GM18502 (cell line): ENCODE measurements around the gene POU6F2.
"Not testable (repeated sequence)": the region's sequence is repeated elsewhere in the genome, so short reads cannot be mapped to it uniquely, and the experiment has no call there.

ENCODE experiments used
- ATAC-seq: cut with Tn5 transposase; IDR thresholded peaks from one replicate; pipeline ENCODE4 v1.9.1; 2021; ENCODE audit warnings: mild to moderate bottlenecking; ENCODE audit not compliant: unreplicated experiment, poor library complexity

Gene POU6F2

GRCh38 chr7:39181398-39181797 is 203.7 kb downstream of the POU6F2 start:
- no peak for ATAC-seq

GRCh38 chr7:39183796-39184195 is 206.1 kb downstream of the POU6F2 start:
- ATAC-seq = no peak

GRCh38 chr7:39184391-39184790 is 206.7 kb downstream of the POU6F2 start:
- ATAC-seq = no peak

GRCh38 chr7:39186131-39186530 is 208.4 kb downstream of the POU6F2 start:
- no peak for ATAC-seq

- ATAC-seq = no peak
Measured at GRCh38 chr7:39186671-39187070, 209.0 kb downstream of the POU6F2 start.

GRCh38 chr7:39187130-39187529 is 209.4 kb downstream of the POU6F2 start:
- ATAC-seq = no peak

GRCh38 chr7:39192476-39192875 is 214.8 kb downstream of the POU6F2 start:
- no peak for ATAC-seq

GRCh38 chr7:39194388-39194787 is 216.7 kb downstream of the POU6F2 start:
- ATAC-seq = not testable (repeated sequence)

GRCh38 chr7:39195967-39196366 is 218.3 kb downstream of the POU6F2 start:
- no peak for ATAC-seq

GRCh38 chr7:39197831-39198230 is 220.1 kb downstream of the POU6F2 start:
- no peak for ATAC-seq

- ATAC-seq = no peak
Measured at GRCh38 chr7:39198556-39198955, 220.8 kb downstream of the POU6F2 start.

GRCh38 chr7:39199006-39199405 is 221.3 kb downstream of the POU6F2 start:
- no peak for ATAC-seq

- ATAC-seq = no peak
Measured at GRCh38 chr7:39199951-39200350, 222.2 kb downstream of the POU6F2 start.

- no peak for ATAC-seq
Measured at GRCh38 chr7:39202041-39202440, 224.3 kb downstream of the POU6F2 start.

GRCh38 chr7:39210362-39210761 is 232.7 kb downstream of the POU6F2 start:
- ATAC-seq = no peak

GRCh38 chr7:39211581-39211980 is 233.9 kb downstream of the POU6F2 start:
- no peak for ATAC-seq

- no peak for ATAC-seq
Measured at GRCh38 chr7:39212876-39213275, 235.2 kb downstream of the POU6F2 start.

GRCh38 chr7:39217783-39218182 is 240.1 kb downstream of the POU6F2 start:
- ATAC-seq = no peak

- no peak for ATAC-seq
Measured at GRCh38 chr7:39219869-39220268, 242.2 kb downstream of the POU6F2 start.

GRCh38 chr7:39221901-39222300 is 244.2 kb downstream of the POU6F2 start:
- no peak for ATAC-seq

- no peak for ATAC-seq
Measured at GRCh38 chr7:39228946-39229345, 251.2 kb downstream of the POU6F2 start.

- ATAC-seq = no peak
Measured at GRCh38 chr7:39233851-39234529, 256.3 kb downstream of the POU6F2 start.
